Activated naive CD8-positive, alpha-beta T cell treated with anti-CD3 and anti-CD28 coated beads for 36 hours (primary cell): ENCODE measurements around the gene HDHD5. TPM values are rescaled to one million over a fixed set of nuclear protein-coding genes. Genes with fewer than 3 reads are reported as not detected.
A peak's percentile ranks its signal among the peaks of the same experiment; 100 is the strongest.

Experiments
- DNase-seq: peaks from one replicate; pipeline ENCODE4 v3.0.0; 2021
- H3K27ac Mint-ChIP-seq: one replicate; pipeline ENCODE4 v1.8.0; 2022; ENCODE audit warnings: mild to moderate bottlenecking, moderate library complexity, mixed read lengths
- H3K27me3 Mint-ChIP-seq: one replicate; pipeline ENCODE4 v1.8.0; 2022; ENCODE audit warnings: mild to moderate bottlenecking, mixed read lengths
- H3K36me3 Mint-ChIP-seq: one replicate; pipeline ENCODE4 v1.8.0; 2021; ENCODE audit warnings: mild to moderate bottlenecking, mixed read lengths
- H3K4me1 Mint-ChIP-seq: one replicate; pipeline ENCODE4 v1.8.0; 2021; ENCODE audit warnings: mixed read lengths
- H3K4me3 Mint-ChIP-seq: one replicate; pipeline ENCODE4 v1.8.0; 2022; ENCODE audit warnings: mild to moderate bottlenecking, moderate library complexity, mixed read lengths
- H3K9me3 Mint-ChIP-seq: one replicate; pipeline ENCODE4 v1.8.0; 2022; ENCODE audit warnings: mixed read lengths
- total RNA-seq, 2 experiments: library from RNA; stranded (reverse); gene quantifications; one replicate each; pipeline ENCODE4 v1.2.3, GENCODE V29; 2021

Gene HDHD5
- total RNA-seq, 2 experiments from 2014 or later = 54.9 to 64.8 TPM

DNA sequence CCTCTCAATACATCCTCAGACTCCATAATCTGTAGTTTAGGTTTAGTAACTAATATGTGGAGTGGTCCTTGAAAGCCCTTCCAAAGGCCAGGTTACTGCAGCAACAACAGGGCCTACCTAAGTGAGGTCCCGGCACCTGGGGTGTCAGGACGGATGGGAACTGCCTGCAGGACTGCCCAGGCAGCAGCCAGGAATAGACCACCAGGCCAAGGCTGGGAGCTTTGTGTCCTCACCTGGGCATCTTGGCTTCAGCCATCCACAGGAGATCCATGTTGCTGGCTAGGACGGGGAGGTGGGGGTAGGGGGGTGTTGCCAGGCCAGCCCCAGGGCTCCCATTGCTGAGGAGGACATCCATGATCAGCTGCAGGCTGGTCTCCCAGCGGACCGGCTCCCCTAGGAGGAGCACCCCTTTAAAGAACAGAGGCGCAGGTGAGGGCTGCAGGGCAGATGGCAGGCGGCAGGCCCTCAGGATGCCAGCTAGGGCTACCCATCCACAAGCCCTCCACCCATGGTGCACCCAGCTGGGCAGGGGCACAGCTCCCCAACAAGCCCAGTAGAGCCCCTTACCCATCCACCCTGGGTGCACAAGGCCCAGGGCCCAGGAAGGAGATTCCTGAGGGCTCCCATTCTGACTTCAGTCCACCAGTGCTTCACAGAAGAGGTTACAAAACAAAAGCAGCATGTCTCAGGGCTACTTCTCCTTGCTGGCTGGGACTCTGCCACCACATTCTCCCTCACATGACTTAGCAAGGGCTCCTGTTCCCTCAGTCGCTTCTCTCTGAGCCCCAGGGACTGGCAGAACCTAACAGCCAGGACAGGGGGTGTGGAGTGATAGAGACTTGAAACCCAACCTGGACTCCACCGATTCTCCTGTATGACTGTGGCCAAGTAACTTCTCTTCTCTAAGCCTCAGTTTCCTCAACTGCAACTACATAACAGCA, 18.0 kb downstream of the HDHD5 start:
- no peak for DNase-seq
- Mint-ChIP-seq H3K4me1 (peaks cover 2% of the 10 kb centered on the region), H3K9me3 (no peaks in the 10 kb centered on the region), H3K36me3 (peaks cover 18% of the 10 kb centered on the region), H3K27me3 (no peaks in the 10 kb centered on the region), H3K4me3 (no peak overlapping the region), H3K27ac (no peak overlapping the region)

DNA sequence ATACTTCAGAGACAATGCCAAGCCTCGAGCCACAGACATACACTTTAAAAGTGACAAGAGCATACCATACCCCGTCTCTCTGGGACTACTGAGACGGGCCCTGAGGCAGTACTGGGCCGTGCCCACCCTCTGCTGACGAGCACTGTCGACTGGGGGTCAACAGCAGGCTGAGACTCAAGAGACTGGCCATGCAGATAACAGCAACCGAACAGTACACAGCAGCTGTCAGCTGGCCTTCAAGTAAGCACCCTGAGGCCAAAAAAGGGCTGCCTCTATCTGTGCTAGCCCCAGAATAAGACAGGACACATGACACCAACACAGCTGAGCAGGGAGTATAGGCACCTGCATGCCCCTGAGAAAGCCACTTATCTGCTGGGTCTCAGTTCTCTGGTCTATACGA, 19.1 kb downstream of the HDHD5 start:
- Mint-ChIP-seq H3K27ac (no peak overlapping the region), H3K27me3 (no peaks in the 10 kb centered on the region), H3K4me3 (no peak overlapping the region), H3K36me3 (peaks cover 15% of the 10 kb centered on the region), H3K4me1 (peaks cover 2% of the 10 kb centered on the region), H3K9me3 (no peaks in the 10 kb centered on the region)
- DNase-seq = no peak

DNA sequence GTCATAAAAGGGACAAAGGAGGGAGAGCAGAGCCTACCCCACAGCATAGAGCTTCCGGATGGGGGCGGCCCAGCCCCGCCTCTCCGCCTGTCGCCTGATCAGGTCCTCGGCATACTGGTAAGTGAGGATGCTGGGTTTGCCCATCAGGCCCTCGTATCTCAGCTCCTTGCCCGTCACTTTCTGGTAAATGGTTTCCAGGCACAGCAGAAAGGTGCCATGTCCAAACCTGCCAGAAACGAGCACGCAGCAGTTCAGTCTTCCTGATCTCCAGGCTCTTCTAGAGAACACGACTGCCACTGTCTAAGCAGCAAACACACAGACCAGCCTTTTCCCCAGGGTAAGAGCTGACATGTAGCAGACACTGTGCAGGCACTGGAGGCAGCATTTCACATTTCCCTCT, 20.6 kb downstream of the HDHD5 start:
- H3K27ac Mint-ChIP-seq = no peak overlapping the region
- no peak overlapping the region for H3K4me3 Mint-ChIP-seq
- no peak for DNase-seq
- H3K4me1 Mint-ChIP-seq = peaks cover 2% of the 10 kb centered on the region
- H3K27me3 Mint-ChIP-seq = no peaks in the 10 kb centered on the region
- H3K36me3 Mint-ChIP-seq = peaks cover 13% of the 10 kb centered on the region
- H3K9me3 Mint-ChIP-seq = no peaks in the 10 kb centered on the region

DNA sequence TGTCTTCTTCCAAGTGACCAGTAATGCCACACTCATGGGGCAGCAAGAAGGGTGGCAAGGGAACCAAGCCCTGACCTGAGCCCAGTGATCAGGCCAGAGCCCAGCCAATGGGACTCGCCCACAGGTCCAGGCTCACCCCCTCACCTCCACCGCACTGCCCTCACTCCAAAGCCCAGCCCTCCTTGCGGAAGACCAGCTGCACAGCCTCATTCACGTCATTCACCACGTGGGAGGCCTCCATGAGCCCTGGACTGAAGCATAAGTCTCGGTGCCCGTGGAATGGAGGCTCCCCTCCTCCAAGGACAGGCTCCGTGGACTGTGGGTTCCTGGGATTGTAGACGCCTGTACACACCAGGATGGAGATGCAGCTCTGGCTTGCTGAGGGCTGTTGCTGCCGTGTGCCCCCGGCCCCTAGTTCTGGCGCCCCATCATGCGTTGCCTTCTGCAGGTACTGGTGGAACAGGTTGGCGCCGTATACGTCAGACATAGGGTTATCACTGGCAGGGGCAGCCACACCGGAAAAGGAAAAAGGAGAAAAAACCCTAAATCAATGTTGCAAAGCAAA, 21.1 kb downstream of the HDHD5 start:
- Mint-ChIP-seq H3K27me3 (no peaks in the 10 kb centered on the region), H3K36me3 (peaks cover 12% of the 10 kb centered on the region), H3K27ac (no peak overlapping the region), H3K4me1 (peaks cover 2% of the 10 kb centered on the region), H3K9me3 (no peaks in the 10 kb centered on the region), H3K4me3 (no peak overlapping the region)
- DNase-seq = no peak

DNA sequence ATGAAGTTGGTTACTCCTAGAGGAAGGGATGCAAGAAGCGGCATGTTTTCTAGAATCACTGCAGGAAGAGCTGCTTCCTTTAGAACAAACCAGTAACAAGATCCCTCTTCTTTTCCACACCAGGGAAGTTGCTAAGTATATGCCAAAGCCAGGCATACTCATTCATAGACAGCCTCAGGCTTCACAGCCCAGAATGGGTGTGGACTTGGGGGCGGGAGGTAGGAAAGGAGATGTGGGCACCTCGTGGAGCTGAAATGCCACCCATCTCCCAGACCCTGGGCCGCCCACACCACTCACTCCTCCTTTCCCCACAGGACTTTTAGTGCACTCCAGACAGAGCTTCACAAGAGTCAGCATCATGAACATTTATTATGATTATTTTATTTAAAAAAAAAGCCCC, 21.9 kb downstream of the HDHD5 start:
- H3K4me3 Mint-ChIP-seq = no peak overlapping the region
- no peak for DNase-seq
- no peaks in the 10 kb centered on the region for H3K9me3 Mint-ChIP-seq
- peaks cover 8% of the 10 kb centered on the region for H3K36me3 Mint-ChIP-seq
- no peak overlapping the region for H3K27ac Mint-ChIP-seq
- H3K4me1 Mint-ChIP-seq = no peaks in the 10 kb centered on the region
- no peaks in the 10 kb centered on the region for H3K27me3 Mint-ChIP-seq

DNA sequence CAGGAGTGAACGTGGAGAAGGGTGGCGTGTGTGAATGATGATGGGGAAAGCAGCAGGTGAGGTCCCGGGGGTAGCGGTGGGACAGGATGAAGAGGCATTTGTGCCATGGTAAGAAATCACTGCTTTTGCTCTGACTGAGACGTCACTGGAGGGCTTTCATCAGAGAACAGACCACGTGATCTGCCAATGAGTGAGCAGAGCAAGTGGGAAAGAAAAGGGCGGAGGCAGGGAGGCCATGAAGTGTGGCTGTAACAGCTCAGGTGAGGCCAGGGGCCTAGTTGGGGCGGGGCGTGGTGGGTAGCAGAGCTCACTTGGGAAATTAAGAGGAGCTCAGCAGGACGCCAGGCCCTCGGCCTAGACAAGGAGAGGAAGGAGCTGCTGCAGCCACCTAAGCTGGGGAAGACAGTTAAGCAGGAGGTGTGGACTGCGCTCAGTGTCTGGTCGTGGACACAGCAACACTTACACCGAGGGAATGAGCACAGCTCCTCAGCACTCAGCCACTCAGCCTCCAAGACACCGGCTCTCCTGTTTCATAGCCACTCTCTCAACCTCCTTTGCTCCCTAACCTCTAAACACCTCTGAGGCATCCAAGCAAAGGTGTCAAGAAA, 23.8 kb downstream of the HDHD5 start:
- Mint-ChIP-seq H3K27ac (no peak overlapping the region), H3K4me3 (no peak overlapping the region), H3K27me3 (no peaks in the 10 kb centered on the region), H3K9me3 (no peaks in the 10 kb centered on the region), H3K4me1 (no peaks in the 10 kb centered on the region), H3K36me3 (peaks cover 5% of the 10 kb centered on the region)
- DNase-seq = no peak

DNA sequence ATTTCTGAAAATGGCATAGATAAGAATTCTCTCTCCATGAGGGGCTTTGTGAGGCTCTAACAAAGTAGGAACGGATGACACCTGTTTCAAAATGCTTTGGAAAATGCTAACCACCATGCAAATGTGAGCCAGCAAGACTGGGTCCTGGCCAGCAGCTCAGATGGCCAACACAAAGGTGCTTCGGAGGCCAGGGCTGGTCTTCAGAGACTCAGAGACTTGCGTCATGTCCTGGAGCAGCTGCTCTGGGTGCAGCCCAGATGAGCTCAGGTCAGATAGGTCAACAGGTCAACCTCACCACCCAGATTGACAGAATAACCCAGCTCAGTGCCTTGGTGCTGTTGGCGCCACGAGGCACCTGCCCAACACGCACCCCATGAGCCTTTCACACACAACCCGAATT, 25.9 kb downstream of the HDHD5 start:
- no peak overlapping the region for H3K4me3 Mint-ChIP-seq
- no peaks in the 10 kb centered on the region for H3K9me3 Mint-ChIP-seq
- H3K4me1 Mint-ChIP-seq = no peaks in the 10 kb centered on the region
- H3K27ac Mint-ChIP-seq = no peak overlapping the region
- H3K36me3 Mint-ChIP-seq = peaks cover 2% of the 10 kb centered on the region
- no peaks in the 10 kb centered on the region for H3K27me3 Mint-ChIP-seq
- DNase-seq = no peak

DNA sequence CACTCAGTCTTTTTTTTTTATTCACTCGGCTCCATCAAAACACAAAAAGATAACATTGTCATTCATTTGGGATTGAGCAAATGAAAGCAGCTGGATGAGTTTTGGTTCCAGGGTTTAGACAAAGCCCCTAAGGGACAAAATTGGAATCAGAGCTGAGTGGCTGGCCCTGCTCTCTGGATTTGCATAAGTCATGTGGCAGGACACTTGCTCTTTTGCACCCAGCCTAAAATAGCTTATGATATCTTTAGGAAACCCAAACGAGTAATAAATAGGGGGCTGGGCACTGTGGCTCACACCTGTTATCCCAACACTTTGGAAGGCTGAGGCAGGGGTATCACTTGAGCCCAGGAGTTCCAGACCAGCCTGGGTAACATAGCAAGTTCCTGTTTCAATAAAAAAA, 27.0 kb downstream of the HDHD5 start:
- Mint-ChIP-seq H3K4me3 (no peak overlapping the region), H3K27ac (no peak overlapping the region), H3K4me1 (no peaks in the 10 kb centered on the region), H3K36me3 (no peaks in the 10 kb centered on the region), H3K9me3 (no peaks in the 10 kb centered on the region), H3K27me3 (no peaks in the 10 kb centered on the region)
- no peak for DNase-seq

DNA sequence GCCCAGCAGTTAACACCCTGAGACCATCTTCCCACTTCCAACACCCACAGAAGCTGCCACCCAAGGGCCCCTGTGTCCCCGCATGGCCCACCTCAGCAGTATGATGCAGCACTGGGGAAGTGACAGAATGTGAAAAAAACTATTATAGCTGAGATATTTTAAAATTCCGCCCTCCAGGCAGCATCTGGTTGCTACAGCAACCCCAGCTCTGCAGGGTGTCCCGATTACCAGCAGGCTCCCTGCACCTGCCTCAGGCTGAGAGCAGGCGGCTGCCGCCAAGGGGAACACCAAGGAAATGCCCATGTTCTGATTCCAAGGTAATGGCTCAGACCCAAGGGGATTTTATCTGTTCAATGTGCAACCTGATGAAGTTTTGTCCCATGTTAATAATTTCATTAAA, 27.4 kb downstream of the HDHD5 start:
- no peak for DNase-seq
- H3K9me3 Mint-ChIP-seq = no peaks in the 10 kb centered on the region
- H3K4me3 Mint-ChIP-seq = no peak overlapping the region
- no peaks in the 10 kb centered on the region for H3K36me3 Mint-ChIP-seq
- no peaks in the 10 kb centered on the region for H3K4me1 Mint-ChIP-seq
- H3K27me3 Mint-ChIP-seq = no peaks in the 10 kb centered on the region
- H3K27ac Mint-ChIP-seq = no peak overlapping the region

DNA sequence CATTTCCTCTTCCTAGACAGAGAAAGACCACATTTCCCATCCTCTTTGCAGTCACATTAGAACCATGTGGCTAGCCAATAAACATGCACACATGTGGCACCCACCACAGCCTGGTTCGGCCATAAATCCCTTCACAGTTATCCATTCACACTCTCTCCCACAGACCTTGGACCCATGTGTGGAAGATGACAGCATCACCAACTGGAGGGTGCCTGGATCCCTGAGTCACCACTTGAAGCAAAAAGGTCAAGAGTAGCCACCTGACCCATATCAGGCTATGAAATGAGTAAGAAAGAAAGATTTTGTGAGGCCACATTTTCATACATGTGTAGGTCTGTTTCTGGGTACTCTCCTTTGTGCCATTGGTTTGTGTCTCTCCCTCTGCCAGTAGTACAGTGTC, 28.9 kb downstream of the HDHD5 start:
- Mint-ChIP-seq H3K27ac (no peak overlapping the region), H3K9me3 (no peaks in the 10 kb centered on the region), H3K36me3 (no peaks in the 10 kb centered on the region), H3K27me3 (no peaks in the 10 kb centered on the region), H3K4me3 (no peak overlapping the region), H3K4me1 (no peaks in the 10 kb centered on the region)
- DNase-seq = no peak

DNA sequence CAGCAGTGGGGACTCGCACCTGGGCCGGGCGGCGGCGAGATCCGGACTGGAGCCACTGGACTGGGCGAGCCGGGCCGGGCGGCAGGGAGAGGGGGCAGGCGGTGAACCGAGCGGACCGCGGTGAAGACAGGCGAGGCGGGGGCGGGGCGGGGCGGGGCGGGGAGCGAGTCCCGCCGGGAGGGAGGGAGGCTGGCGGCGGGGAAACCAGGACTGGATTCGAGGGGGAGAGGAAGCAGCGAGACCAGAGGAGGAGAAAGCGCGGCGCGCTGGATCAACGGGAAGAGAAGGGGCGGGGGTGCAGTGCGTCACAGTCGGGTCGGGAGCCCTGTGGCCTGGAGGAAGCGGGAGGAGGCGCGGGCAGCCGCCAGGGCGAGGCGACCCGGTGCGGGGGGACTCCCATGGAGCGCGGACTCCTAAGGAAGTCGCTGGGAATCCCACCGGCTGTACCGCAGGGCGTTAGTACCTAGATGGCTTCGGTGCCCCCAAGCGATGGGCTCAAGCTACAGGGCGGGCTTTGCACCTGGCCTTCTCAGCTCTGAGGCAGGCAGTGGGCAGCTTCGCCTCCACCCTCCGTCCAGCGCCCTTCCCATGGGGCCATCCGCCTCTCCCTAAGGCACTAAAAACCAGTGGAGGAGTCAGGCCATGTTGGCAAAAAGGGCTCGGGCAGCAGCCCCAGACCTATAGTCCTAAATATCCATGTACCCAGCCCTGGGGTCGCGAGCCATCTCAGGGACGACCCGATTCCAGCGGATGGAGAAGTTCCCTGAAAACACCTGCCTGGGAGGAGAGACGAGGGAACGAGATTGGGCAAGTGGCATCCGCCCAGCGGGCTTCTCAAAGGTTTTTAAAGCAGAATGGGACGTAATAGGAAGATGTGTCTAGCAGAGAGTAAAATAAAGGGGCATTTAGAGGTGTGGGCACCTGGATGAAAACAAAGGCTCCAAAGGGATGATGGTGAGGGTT, 37.6 kb downstream of the HDHD5 start, which contains the start of gene TMEM121B:
TMEM121B (minus strand) TSS at position 128 of the 963 bp plus-strand sequence. CDS start 233 bp downstream, outside the sequence.
- peaks cover 30% of the 10 kb centered on the region for H3K4me1 Mint-ChIP-seq
- DNase-seq = peak; percentile 27
- H3K27ac Mint-ChIP-seq = no peak within 1 kb of the TSS
- no peaks in the 10 kb centered on the region for H3K36me3 Mint-ChIP-seq
- no peaks in the 10 kb centered on the region for H3K9me3 Mint-ChIP-seq
- H3K27me3 Mint-ChIP-seq = peaks cover 25% of the 10 kb centered on the region
- peak within 1 kb of the TSS; percentile 74 for H3K4me3 Mint-ChIP-seq

DNA sequence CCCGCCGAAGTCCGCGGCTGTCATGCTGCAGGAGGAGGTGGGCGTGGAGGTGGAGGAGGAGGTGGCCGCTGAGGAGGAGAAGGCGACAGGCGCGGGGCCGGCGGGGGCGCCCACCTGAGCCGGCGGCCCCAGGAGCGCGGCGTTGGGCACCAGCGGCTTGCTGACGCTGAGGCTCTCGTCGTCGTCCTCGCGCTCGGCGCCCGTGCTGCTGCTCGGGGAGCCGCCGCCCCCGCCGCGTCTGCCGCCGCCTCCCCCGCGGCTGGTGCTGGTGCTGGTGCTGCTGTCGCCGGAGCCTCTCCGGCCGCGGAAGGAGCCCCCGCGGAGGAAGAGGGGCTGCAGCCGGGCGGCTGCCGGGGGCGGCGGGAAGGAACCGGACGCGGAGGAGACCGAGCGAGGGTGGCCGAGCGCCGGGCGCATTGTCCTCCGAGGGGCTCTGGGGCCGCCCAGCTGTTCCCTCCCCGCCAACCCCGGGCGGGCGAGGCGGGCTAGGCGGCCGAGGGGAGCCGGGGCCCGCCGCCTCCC, 38.3 kb downstream of the HDHD5 start:
- Mint-ChIP-seq H3K27ac (no peak overlapping the region), H3K27me3 (peaks cover 25% of the 10 kb centered on the region), H3K4me1 (peaks cover 38% of the 10 kb centered on the region), H3K36me3 (no peaks in the 10 kb centered on the region), H3K4me3 (no peak overlapping the region), H3K9me3 (no peaks in the 10 kb centered on the region)
- peak; percentile 48 for DNase-seq

DNA sequence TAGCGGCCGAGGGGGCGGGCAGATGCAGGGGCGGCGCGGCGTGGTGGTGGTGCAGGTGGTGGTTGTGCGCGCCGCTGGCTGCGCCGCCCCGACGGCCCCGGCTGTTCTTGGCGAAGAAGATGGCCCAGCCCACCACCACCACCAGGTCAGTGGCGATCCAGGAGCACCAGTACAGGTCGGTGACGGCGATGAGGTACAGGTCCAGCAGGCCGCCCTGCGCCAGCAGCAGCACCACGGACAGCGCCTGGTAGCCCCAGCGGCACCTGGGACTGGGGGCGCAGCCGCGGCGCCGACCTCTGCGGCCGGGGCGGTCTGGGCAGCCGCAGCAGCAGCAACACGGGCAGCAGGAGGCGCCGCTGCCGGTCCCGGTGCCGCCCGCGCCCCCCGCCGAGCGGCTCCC, 38.8 kb downstream of the HDHD5 start:
- peaks cover 43% of the 10 kb centered on the region for H3K4me1 Mint-ChIP-seq
- H3K27ac Mint-ChIP-seq = no peak overlapping the region
- no peaks in the 10 kb centered on the region for H3K36me3 Mint-ChIP-seq
- DNase-seq = peak; percentile 69
- H3K27me3 Mint-ChIP-seq = peaks cover 25% of the 10 kb centered on the region
- peak overlapping the region; percentile 48 for H3K4me3 Mint-ChIP-seq
- H3K9me3 Mint-ChIP-seq = no peaks in the 10 kb centered on the region

DNA sequence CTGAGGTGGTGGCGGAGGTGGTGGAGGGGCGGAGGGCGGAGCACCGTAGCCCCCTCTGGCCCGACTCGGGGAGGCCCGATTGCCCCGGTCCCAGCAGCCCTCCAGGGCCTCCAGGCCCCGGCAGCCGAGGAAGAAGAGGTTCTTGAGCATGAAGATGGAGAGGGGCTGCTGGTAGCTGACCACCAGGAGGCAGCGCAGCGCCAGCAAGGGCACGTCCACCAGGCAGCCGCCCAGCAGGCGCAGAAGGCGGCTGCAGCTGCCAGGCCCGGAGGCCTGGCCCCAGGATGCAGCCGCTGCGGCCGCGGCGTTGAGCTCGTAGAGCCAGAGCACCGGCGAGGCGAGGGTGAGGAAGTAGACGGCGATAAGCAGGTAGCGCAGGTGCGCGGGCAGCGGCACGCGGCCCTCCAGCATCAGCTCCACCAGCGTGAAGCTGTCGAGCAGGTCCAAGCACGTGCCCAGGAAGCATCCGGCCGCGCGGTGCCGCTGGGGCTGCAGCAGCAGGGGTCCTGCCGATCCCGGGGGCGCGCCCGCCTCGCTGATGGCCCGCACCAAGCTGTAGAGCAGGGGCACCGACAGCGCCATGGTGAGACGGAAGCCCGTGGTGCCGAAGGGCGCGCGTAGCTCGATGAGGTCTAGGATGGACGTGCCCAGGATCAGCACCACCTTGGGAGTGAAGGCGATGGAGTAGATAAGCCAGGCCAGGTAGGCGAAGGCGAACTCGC, 39.4 kb downstream of the HDHD5 start:
- H3K27ac Mint-ChIP-seq = no peak overlapping the region
- H3K9me3 Mint-ChIP-seq = no peaks in the 10 kb centered on the region
- no peaks in the 10 kb centered on the region for H3K36me3 Mint-ChIP-seq
- peak overlapping the region; percentile 50 for H3K4me3 Mint-ChIP-seq
- peak; percentile 25 for DNase-seq
- H3K27me3 Mint-ChIP-seq = peaks cover 25% of the 10 kb centered on the region
- H3K4me1 Mint-ChIP-seq = peaks cover 49% of the 10 kb centered on the region
